K562 (cell line): Measurements from ENCODE around the gene RTBDN. TPM values are rescaled to one million over a fixed set of nuclear protein-coding genes. Genes with fewer than 3 reads are reported as not detected.

ENCODE experiments used
- CREB3 ChIP-seq: fragments of 450-650 bp; conservative IDR thresholded peaks from 2 replicates; pipeline ENCODE4 v1.6.1; 2016; ENCODE audit warnings: missing genetic modification characterization, low read depth, mild to moderate bottlenecking, missing compliant biosample characterization, moderate library complexity
- ELF2 ChIP-seq: fragments of 250-450 bp; sonication (Bioruptor Pico); IDR thresholded peaks from 2 replicates; pipeline ENCODE4 v1.5.0; 2021; ENCODE audit warnings: mild to moderate bottlenecking
- HDAC8 ChIP-seq: fragments of 450-650 bp; IDR thresholded peaks from 2 replicates; pipeline ENCODE4 v1.6.1; 2016; ENCODE audit warnings: mild to moderate bottlenecking, missing genetic modification characterization, moderate library complexity, missing compliant biosample characterization
- KAT7 ChIP-seq: sonication (generic); formaldehyde crosslinking; IDR thresholded peaks from 2 replicates; pipeline ENCODE4 v1.8.0; 2022; ENCODE audit warnings: missing genetic modification reagents, mild to moderate bottlenecking, borderline replicate concordance
- LEF1 ChIP-seq: fragments of 450-650 bp; IDR thresholded peaks from 2 replicates; pipeline ENCODE4 v1.6.1; 2016; ENCODE audit warnings: mild to moderate bottlenecking
- NFIC ChIP-seq: fragments of 450-650 bp; IDR thresholded peaks from 2 replicates; pipeline ENCODE4 v1.6.1; 2017; ENCODE audit warnings: mild to moderate bottlenecking, inconsistent platforms
- NR2C2 ChIP-seq, 2 experiments: fragments of 200-800 bp in 1 of 2; sonication (Bioruptor generic) in 1 of 2; sonication (generic) in 1 of 2; formaldehyde crosslinking in 1 of 2; IDR thresholded peaks; 2 replicates each; pipeline versions ENCODE4 v1.6.1 to v1.8.0; 2016 to 2022; ENCODE audit warnings: mild to moderate bottlenecking in 1 of 2, missing compliant biosample characterization in 1 of 2, missing genetic modification characterization in 1 of 2, missing genetic modification reagents in 1 of 2
- OTX1 ChIP-seq: fragments of 450-650 bp; formaldehyde crosslinking; IDR thresholded peaks from 2 replicates; pipeline ENCODE4 v1.4.0; 2022; ENCODE audit warnings: mild to moderate bottlenecking
- RFX1 ChIP-seq: fragments of 450-650 bp; IDR thresholded peaks from 2 replicates; pipeline ENCODE4 v1.6.1; 2016; ENCODE audit warnings: mild to moderate bottlenecking, moderate library complexity
- SAP30 ChIP-seq: fragments of 200-600 bp; sonication (generic); IDR thresholded peaks from 2 replicates; pipeline ENCODE4 v1.6.1; 2012; ENCODE audit warnings: borderline replicate concordance, low read depth, mild to moderate bottlenecking, moderate library complexity, low read length, control low read depth, inconsistent platforms; ENCODE audit not compliant: insufficient read depth, poor library complexity, severe bottlenecking
- TSC22D4 ChIP-seq: fragments of 450-650 bp; IDR thresholded peaks from 2 replicates; pipeline ENCODE4 v1.6.1; 2016; ENCODE audit warnings: missing genetic modification characterization, missing biosample characterization, control low read depth
- ZKSCAN1 ChIP-seq: fragments of 150-350 bp; IDR thresholded peaks from 2 replicates; pipeline ENCODE4 v1.6.1; 2016; ENCODE audit warnings: low read depth, low read length
- ZNF280A ChIP-seq: fragments of 450-650 bp; IDR thresholded peaks from 2 replicates; pipeline ENCODE4 v1.6.1; 2018; ENCODE audit warnings: mild to moderate bottlenecking, low read depth; ENCODE audit not compliant: partially characterized antibody
- ZNF3 ChIP-seq: fragments of 250-450 bp; sonication (Bioruptor Pico); IDR thresholded peaks from 2 replicates; pipeline ENCODE4 v1.5.0; 2021; ENCODE audit warnings: mild to moderate bottlenecking, moderate library complexity
- ZNF518B ChIP-seq: fragments of 250-450 bp; sonication (Bioruptor Pico); IDR thresholded peaks from 2 replicates; pipeline ENCODE4 v1.5.0; 2021; ENCODE audit warnings: mild to moderate bottlenecking, moderate library complexity
- polyA plus RNA-seq, 8 experiments: library from polyadenylated mRNA; depleted of rRNA in 4 of 8; stranded (reverse) in 5 of 8; unstranded in 3 of 8; fragments of >200 nt; fragmentation: Nextera tagmentation in 2 of 8; fragmentation: Illumina TruSeq in 1 of 8; extraction: Ambion mirVana in 2 of 8; extraction: Trizol in 1 of 8; gene quantifications; 2 replicates each; pipeline versions ENCODE4 v1.2.1 to v1.2.3, GENCODE V29; 2011 to 2014; ENCODE audit warnings: inconsistent platforms in 1 of 8, missing spikeins in 1 of 8
- total RNA-seq, 7 experiments: library from RNA; depleted of rRNA in 6 of 7; stranded (reverse); fragments of >200 nt in 6 of 7; fragmentation: Illumina TruSeq in 2 of 7; extraction: Trizol in 2 of 7; gene quantifications; 2 replicates each; pipeline versions ENCODE4 v1.2.1 to v1.2.3, GENCODE V29; 2011 to 2021; ENCODE audit warnings: low replicate concordance in 1 of 7
- TF ChIP-seq, protein P1 (sequence below), 2 experiments: fragments of 450-650 bp; IDR thresholded peaks; 2 replicates each; pipeline ENCODE4 v1.6.1; 2018; ENCODE audit warnings: mild to moderate bottlenecking in 2 of 2, low read depth in 1 of 2; ENCODE audit not compliant: partially characterized antibody in 2 of 2

The RTBDN gene
- total and polyA plus RNA-seq, 9 of the 15 experiments (the other 6 are each of a cell fraction or from before 2014, with no cell fraction given) = 0.20 to 2.3 (median 0.72) TPM; not detected in 1

GRCh38 chr19:12867120-12868099, 33.0 kb upstream of the RTBDN start (continued):
- TF ChIP-seq ZNF518B (CRISPR knock-in tag) = no peak
- TF ChIP-seq ZNF280A = no peak
- TF ChIP-seq OTX1 = no peak
- no peak for TF ChIP-seq RFX1
- no peak for TF ChIP-seq ZNF3
- TF ChIP-seq HDAC8 (tag) = no peak
- TF ChIP-seq NR2C2 (CRISPR knock-in tag; IDR thresholded peaks at IDR 0.05) = no peak
- TF ChIP-seq NR2C2 (tag; IDR thresholded peaks at IDR 0.05) = no peak; the same call in 1 of the 2 replicates
- TF ChIP-seq, protein P1, sequence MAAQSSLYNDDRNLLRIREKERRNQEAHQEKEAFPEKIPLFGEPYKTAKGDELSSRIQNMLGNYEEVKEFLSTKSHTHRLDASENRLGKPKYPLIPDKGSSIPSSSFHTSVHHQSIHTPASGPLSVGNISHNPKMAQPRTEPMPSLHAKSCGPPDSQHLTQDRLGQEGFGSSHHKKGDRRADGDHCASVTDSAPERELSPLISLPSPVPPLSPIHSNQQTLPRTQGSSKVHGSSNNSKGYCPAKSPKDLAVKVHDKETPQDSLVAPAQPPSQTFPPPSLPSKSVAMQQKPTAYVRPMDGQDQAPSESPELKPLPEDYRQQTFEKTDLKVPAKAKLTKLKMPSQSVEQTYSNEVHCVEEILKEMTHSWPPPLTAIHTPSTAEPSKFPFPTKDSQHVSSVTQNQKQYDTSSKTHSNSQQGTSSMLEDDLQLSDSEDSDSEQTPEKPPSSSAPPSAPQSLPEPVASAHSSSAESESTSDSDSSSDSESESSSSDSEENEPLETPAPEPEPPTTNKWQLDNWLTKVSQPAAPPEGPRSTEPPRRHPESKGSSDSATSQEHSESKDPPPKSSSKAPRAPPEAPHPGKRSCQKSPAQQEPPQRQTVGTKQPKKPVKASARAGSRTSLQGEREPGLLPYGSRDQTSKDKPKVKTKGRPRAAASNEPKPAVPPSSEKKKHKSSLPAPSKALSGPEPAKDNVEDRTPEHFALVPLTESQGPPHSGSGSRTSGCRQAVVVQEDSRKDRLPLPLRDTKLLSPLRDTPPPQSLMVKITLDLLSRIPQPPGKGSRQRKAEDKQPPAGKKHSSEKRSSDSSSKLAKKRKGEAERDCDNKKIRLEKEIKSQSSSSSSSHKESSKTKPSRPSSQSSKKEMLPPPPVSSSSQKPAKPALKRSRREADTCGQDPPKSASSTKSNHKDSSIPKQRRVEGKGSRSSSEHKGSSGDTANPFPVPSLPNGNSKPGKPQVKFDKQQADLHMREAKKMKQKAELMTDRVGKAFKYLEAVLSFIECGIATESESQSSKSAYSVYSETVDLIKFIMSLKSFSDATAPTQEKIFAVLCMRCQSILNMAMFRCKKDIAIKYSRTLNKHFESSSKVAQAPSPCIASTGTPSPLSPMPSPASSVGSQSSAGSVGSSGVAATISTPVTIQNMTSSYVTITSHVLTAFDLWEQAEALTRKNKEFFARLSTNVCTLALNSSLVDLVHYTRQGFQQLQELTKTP (IDR thresholded peaks at IDR 0.05; ENCODE audit: low read depth in 1 of 2, partially characterized antibody in 2 of 2) = peak in 1 of 2 experiments; percentile 18
- TF ChIP-seq SAP30 = peak; percentile 63
- no peak for TF ChIP-seq KAT7 (CRISPR knock-in tag)
- TF ChIP-seq CREB3 (tag) = no peak
- TF ChIP-seq ZKSCAN1 = no peak
- TF ChIP-seq ELF2 (CRISPR knock-in tag) = no peak
- no peak for TF ChIP-seq LEF1
- no peak for TF ChIP-seq NFIC
- TF ChIP-seq TSC22D4 = no peak
